ENCODE data around the gene CDC42BPB. TPM values are rescaled to one million over a fixed set of nuclear protein-coding genes. Genes with fewer than 3 reads are reported as not detected.

CDC42BPB gene
- total RNA-seq, 2 donors from 2014 or later = 66.2 to 102 TPM

- ATAC-seq (no peak), DNase-seq (no peak)
- Histone ChIP-seq H3K4me1 (no peaks in the 10 kb centered on the region), H3K9me3 (no peaks in the 10 kb centered on the region), H3K27ac (no peak overlapping the region), H3K36me3 (replicated peaks in 1 of 2; ENCODE audit: insufficient read depth in 1 of 2, low read depth in 2 of 2) (peaks cover 9 to 55% of the 10 kb centered on the region in 2 donors), H3K27me3 (no peaks in the 10 kb centered on the region), H3K4me3 (no peak overlapping the region)
- TF ChIP-seq POLR2A (IDR thresholded peaks at IDR 0.05) = no peak
- TF ChIP-seq, protein P1, sequence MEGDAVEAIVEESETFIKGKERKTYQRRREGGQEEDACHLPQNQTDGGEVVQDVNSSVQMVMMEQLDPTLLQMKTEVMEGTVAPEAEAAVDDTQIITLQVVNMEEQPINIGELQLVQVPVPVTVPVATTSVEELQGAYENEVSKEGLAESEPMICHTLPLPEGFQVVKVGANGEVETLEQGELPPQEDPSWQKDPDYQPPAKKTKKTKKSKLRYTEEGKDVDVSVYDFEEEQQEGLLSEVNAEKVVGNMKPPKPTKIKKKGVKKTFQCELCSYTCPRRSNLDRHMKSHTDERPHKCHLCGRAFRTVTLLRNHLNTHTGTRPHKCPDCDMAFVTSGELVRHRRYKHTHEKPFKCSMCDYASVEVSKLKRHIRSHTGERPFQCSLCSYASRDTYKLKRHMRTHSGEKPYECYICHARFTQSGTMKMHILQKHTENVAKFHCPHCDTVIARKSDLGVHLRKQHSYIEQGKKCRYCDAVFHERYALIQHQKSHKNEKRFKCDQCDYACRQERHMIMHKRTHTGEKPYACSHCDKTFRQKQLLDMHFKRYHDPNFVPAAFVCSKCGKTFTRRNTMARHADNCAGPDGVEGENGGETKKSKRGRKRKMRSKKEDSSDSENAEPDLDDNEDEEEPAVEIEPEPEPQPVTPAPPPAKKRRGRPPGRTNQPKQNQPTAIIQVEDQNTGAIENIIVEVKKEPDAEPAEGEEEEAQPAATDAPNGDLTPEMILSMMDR (IDR thresholded peaks at IDR 0.05) = no peak
- intact Hi-C loops (cut with DNase I) = no loop called here
- 77 to 87% methylated on average over 26 to 28 of the region's 28 CpGs for WGBS, 2 donors
Observed at GRCh38 chr14:102949062-102949800, 108.1 kb downstream of the CDC42BPB start.

- no peaks in the 10 kb centered on the region for H3K27me3 ChIP-seq
- no peak overlapping the region for H3K27ac ChIP-seq
- H3K9me3 ChIP-seq = no peaks in the 10 kb centered on the region
- DNase-seq (no peak), ATAC-seq (no peak)
- H3K36me3 ChIP-seq (replicated peaks in 1 of 2; ENCODE audit: insufficient read depth in 1 of 2, low read depth in 2 of 2) = peaks cover 13 to 57% of the 10 kb centered on the region in 2 donors
- no peak overlapping the region for H3K4me3 ChIP-seq
- intact Hi-C loops (cut with DNase I) = no loop called here
- WGBS, 2 donors = 75 to 88% methylated on average over 7 to 8 of the region's 9 CpGs
- TF ChIP-seq, protein P1 (IDR thresholded peaks at IDR 0.05) = no peak
- TF ChIP-seq POLR2A (IDR thresholded peaks at IDR 0.05) = no peak
- no peaks in the 10 kb centered on the region for H3K4me1 ChIP-seq
Observed at GRCh38 chr14:102948698-102949061, 108.7 kb downstream of the CDC42BPB start.

GRCh38 chr14:102947321-102948103, 109.8 kb downstream of the CDC42BPB start:
- DNase-seq (no peak), ATAC-seq (no peak)
- H3K27me3 ChIP-seq = no peaks in the 10 kb centered on the region
- no peak overlapping the region for H3K27ac ChIP-seq
- 89 to 92% methylated on average over 22 to 27 of the region's 27 CpGs for WGBS, 2 donors
- intact Hi-C loops (cut with DNase I) = no loop called here
- H3K9me3 ChIP-seq = no peaks in the 10 kb centered on the region
- H3K4me1 ChIP-seq = no peaks in the 10 kb centered on the region
- TF ChIP-seq, protein P1 (IDR thresholded peaks at IDR 0.05) = no peak
- TF ChIP-seq POLR2A (IDR thresholded peaks at IDR 0.05) = no peak
- H3K36me3 ChIP-seq (replicated peaks in 1 of 2; ENCODE audit: insufficient read depth in 1 of 2, low read depth in 2 of 2) = peaks cover 18 to 54% of the 10 kb centered on the region in 2 donors
- no peak overlapping the region for H3K4me3 ChIP-seq

DNA sequence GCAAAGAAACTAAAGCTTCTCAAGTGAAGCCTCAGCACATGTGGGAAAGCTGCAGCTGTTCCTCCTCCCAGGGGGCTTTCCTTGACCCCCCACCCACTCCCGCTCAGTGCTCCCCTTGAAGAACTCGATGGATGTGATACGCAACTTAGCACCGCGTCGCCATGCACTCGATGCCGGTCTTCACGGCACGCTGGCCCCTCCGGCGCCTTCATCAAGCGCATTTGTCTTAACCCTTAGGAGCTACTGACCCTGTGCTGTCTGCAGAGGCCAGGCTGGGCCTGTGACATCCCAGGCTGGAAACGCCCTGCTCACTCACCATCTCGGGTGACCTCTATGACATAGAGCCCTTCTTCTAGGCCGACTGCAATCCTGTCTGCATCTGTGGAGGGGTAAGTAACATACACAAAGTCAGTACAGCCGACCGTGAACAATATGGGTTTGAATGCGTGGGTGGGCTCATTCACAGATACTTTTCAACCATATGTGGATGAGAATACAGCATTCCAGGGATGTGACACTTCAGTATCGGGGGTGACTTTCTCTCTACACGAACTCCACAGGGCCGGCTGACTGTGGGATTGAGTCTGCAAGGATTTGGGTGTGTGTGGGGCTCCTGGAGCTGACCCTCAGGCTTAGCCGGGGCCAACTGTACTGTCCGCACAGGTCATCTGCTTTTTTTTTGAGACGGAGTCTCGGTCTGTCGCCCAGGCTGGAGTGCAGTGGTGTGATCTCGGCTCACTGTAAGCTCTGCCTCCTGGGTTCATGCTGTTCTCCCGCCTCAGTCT, 111.8 kb downstream of the CDC42BPB start:
- Histone ChIP-seq H3K4me1 (no peaks in the 10 kb centered on the region), H3K9me3 (no peaks in the 10 kb centered on the region), H3K27me3 (no peaks in the 10 kb centered on the region), H3K27ac (no peak overlapping the region), H3K36me3 (replicated peaks in 1 of 2; ENCODE audit: insufficient read depth in 1 of 2, low read depth in 2 of 2) (peaks cover 18 to 53% of the 10 kb centered on the region in 2 donors), H3K4me3 (no peak overlapping the region)
- 90 to 92% methylated on average over 28 to 29 of the region's 29 CpGs for WGBS, 2 donors
- TF ChIP-seq, protein P1 (IDR thresholded peaks at IDR 0.05) = no peak
- no peak for TF ChIP-seq POLR2A (IDR thresholded peaks at IDR 0.05)
- no peak for DNase-seq
- ATAC-seq = no peak
- intact Hi-C loops (cut with DNase I) = no loop called here
